HepG2 (cell line): Measurements from ENCODE around the gene HTR1E. TPM values are rescaled to one million over a fixed set of nuclear protein-coding genes. Genes with fewer than 3 reads are reported as not detected.

Experiments used
- E2F5 ChIP-seq: sonication (generic); formaldehyde crosslinking; conservative IDR thresholded peaks from 2 replicates; pipeline ENCODE4 v1.4.0; 2020; ENCODE audit warnings: missing genetic modification reagents
- IKZF1 ChIP-seq: fragments of 450-650 bp; IDR thresholded peaks from 2 replicates; pipeline ENCODE4 v1.7.1; 2016
- KDM2A ChIP-seq: sonication (generic); formaldehyde crosslinking; IDR thresholded peaks from 2 replicates; pipeline ENCODE4 v1.4.0; 2020; ENCODE audit warnings: low read depth, missing genetic modification reagents, borderline replicate concordance
- MLLT10 ChIP-seq: sonication (generic); formaldehyde crosslinking; IDR thresholded peaks from 2 replicates; pipeline ENCODE4 v1.4.0; 2020; ENCODE audit warnings: missing genetic modification reagents
- RNF219 ChIP-seq: sonication (generic); formaldehyde crosslinking; IDR thresholded peaks from 2 replicates; pipeline ENCODE4 v1.5.0; 2020; ENCODE audit warnings: mild to moderate bottlenecking, missing genetic modification reagents
- ZNF235 ChIP-seq: sonication (generic); formaldehyde crosslinking; IDR thresholded peaks from 2 replicates; pipeline ENCODE4 v1.8.1; 2023; ENCODE audit warnings: mild to moderate bottlenecking, missing genetic modification reagents, borderline replicate concordance
- ZNF629 ChIP-seq: sonication (generic); formaldehyde crosslinking; conservative IDR thresholded peaks from 2 replicates; pipeline ENCODE4 v1.5.0; 2020; ENCODE audit warnings: missing genetic modification reagents
- ZNF772 ChIP-seq: sonication (generic); formaldehyde crosslinking; IDR thresholded peaks from 2 replicates; pipeline ENCODE4 v1.5.0; 2020; ENCODE audit warnings: mild to moderate bottlenecking, missing genetic modification reagents
- polyA plus RNA-seq, 8 experiments: library from polyadenylated mRNA; depleted of rRNA in 3 of 8; stranded (reverse) in 7 of 8; unstranded in 1 of 8; fragments of >200 nt; fragmentation: Illumina TruSeq in 4 of 8; extraction: Trizol in 4 of 8; gene quantifications; 2 replicates each; pipeline versions ENCODE4 v1.2.1 to v1.2.3, GENCODE V29; 2011 to 2016; ENCODE audit warnings: low read depth in 4 of 8, missing spikeins in 1 of 8, mixed read lengths in 1 of 8; ENCODE audit not compliant: insufficient read depth in 1 of 8
- total RNA-seq, 5 experiments: library from RNA; depleted of rRNA; stranded (reverse); fragments of >200 nt; fragmentation: Illumina TruSeq; extraction: Trizol; gene quantifications; 2 replicates each; pipeline ENCODE4 v1.2.3, GENCODE V29; 2016; ENCODE audit warnings: low read depth in 1 of 5
- TF ChIP-seq, protein P1 (sequence below): sonication (generic); formaldehyde crosslinking; IDR thresholded peaks from 2 replicates; pipeline ENCODE4 v1.4.0; 2020; ENCODE audit warnings: missing genetic modification reagents
- TF ChIP-seq, protein P2 (sequence below): sonication (generic); formaldehyde crosslinking; conservative IDR thresholded peaks from 2 replicates; pipeline ENCODE4 v1.4.0; 2020; ENCODE audit warnings: missing genetic modification reagents

HTR1E gene
- total and polyA plus RNA-seq, 2 of the 13 experiments (the other 11 are each of a cell fraction or from before 2014, with no cell fraction given) = not detected

DNA sequence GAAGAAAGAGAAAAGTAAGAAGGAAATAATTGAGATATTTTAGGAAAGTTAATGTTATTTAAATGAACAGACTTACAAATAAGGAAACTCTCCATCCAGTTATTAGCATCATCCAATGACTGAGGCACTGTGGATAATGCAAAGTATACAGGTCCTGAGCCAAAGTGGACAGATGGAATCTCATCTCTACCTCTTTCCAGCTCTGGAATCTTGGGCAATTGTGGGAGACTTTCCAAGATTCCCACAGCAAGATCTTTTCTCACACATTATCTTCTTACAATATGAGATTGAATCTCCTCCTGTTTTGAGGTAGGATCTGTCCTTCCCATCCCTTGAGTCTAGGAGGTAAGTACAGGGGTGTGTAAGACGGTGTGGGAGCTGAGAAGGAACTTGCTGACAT, 28.9 kb downstream of the HTR1E start (continued):
- TF ChIP-seq, protein P1, sequence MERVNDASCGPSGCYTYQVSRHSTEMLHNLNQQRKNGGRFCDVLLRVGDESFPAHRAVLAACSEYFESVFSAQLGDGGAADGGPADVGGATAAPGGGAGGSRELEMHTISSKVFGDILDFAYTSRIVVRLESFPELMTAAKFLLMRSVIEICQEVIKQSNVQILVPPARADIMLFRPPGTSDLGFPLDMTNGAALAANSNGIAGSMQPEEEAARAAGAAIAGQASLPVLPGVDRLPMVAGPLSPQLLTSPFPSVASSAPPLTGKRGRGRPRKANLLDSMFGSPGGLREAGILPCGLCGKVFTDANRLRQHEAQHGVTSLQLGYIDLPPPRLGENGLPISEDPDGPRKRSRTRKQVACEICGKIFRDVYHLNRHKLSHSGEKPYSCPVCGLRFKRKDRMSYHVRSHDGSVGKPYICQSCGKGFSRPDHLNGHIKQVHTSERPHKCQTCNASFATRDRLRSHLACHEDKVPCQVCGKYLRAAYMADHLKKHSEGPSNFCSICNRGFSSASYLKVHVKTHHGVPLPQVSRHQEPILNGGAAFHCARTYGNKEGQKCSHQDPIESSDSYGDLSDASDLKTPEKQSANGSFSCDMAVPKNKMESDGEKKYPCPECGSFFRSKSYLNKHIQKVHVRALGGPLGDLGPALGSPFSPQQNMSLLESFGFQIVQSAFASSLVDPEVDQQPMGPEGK = no peak
- TF ChIP-seq IKZF1 (no peak), ZNF235 (CRISPR knock-in tag) (no peak), E2F5 (CRISPR knock-in tag) (no peak), KDM2A (CRISPR knock-in tag) (no peak), RNF219 (no peak), MLLT10 (no peak), ZNF629 (CRISPR knock-in tag) (no peak), ZNF772 (CRISPR knock-in tag) (no peak)
- TF ChIP-seq, protein P2, sequence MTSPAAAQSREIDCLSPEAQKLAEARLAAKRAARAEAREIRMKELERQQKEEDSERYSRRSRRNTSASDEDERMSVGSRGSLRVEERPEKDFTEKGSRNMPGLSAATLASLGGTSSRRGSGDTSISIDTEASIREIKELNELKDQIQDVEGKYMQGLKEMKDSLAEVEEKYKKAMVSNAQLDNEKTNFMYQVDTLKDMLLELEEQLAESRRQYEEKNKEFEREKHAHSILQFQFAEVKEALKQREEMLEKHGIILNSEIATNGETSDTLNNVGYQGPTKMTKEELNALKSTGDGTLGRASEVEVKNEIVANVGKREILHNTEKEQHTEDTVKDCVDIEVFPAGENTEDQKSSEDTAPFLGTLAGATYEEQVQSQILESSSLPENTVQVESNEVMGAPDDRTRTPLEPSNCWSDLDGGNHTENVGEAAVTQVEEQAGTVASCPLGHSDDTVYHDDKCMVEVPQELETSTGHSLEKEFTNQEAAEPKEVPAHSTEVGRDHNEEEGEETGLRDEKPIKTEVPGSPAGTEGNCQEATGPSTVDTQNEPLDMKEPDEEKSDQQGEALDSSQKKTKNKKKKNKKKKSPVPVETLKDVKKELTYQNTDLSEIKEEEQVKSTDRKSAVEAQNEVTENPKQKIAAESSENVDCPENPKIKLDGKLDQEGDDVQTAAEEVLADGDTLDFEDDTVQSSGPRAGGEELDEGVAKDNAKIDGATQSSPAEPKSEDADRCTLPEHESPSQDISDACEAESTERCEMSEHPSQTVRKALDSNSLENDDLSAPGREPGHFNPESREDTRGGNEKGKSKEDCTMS (CRISPR knock-in tag) = no peak
